GM18508 (cell line): ENCODE data around the gene RASSF3.
"Not testable (repeated sequence)": the region's sequence is repeated elsewhere in the genome, so short reads cannot be mapped to it uniquely, and the experiment has no call there.

Experiments used
- ATAC-seq: cut with Tn5 transposase; IDR thresholded peaks from one replicate; pipeline ENCODE4 v1.9.1; 2021; ENCODE audit warnings: moderate number of reproducible peaks; ENCODE audit not compliant: insufficient read depth, unreplicated experiment

The RASSF3 gene

GRCh38 chr12:64610079-64610659 is at the start of gene RASSF3:
Gene RASSF3, plus strand, starts transcription at chr12:64610495. Its CDS starts 138 bp downstream, at chr12:64610633.
- ATAC-seq, result peak; percentile 29

DNA sequence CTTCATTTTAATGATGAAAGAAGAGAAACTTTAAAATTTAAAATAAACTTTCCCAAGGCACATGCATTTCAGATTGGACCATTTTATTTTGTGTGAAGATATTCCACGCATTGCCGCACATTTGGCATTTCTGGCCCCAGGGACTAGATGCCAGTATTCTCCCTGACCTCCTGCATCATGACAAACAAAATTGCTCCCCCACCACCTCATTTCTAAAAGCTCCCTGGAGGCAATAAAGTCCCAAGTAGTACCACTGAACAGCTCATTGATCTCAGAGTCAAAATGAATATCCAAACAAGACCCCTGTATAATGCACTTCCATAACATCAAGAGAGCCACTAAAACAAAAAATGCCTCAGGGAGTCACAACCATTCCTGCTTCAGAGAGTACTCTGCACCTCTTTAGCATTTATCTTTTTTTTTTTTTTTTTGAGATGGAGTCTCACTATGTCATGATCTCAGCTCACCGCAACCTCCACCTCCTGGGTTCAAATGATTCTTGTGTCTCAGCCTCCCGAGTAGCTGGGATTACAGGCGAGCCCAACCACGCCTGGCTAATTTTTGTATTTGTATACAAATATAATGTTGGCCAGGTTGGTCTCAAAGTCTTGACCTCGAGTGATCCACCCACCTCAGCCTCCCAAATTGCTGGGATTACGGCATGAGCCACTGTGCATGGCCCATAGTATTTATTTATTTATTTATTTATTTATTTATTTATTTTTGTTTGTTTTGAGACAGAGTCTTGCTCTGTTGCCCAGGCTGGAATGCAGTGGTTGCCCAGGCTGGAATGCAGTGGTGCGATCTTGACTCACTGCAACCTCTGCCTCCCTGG is 48.8 kb upstream of the RASSF3 start:
- no peak for ATAC-seq

- no peak for ATAC-seq
Observed at GRCh38 chr12:64566122-64566521, 44.2 kb upstream of the RASSF3 start.

- no peak for ATAC-seq
Observed at GRCh38 chr12:64566831-64567517, 43.3 kb upstream of the RASSF3 start.

GRCh38 chr12:64567570-64567969 is 42.7 kb upstream of the RASSF3 start:
- no peak for ATAC-seq

GRCh38 chr12:64568298-64568697 is 42.0 kb upstream of the RASSF3 start:
- no peak for ATAC-seq

DNA sequence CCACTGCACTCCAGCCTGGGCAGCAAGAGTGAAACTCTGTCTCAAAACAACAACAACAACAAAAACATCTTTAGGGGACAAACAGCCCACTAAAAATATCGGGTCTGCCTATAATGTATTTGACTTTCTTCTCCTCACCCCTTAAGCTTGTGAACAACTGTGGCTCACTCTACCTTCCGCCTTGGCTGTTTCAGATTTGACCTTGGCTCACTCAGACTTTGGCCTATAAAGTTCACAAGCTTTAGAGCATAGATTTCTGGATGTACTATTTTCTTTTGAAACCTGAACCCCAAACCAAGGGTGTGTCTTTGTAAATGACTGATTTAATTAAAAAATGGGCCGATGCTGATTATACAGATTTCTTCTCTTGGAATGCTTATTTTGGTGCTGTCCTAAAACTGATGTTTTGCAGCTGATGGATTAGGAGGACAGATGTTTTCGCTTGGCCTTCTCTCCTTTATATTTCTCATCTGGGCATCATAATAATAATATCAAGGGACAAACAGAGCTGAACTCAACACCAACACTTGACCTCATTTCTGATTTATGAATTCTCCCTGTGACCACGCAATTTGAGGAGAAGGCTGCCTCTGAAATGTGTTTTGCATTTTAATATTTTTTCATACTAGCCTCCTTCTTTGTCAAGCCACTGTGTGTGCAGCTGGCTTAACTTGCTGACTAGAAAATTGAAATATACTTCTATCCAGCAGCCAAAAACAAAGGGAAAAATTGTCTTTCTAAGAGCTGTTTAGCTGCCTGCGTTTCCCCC is 40.2 kb upstream of the RASSF3 start:
- no peak for ATAC-seq

- no peak for ATAC-seq
Observed at GRCh38 chr12:64571411-64571810, 38.9 kb upstream of the RASSF3 start.

GRCh38 chr12:64572241-64572640 is 38.1 kb upstream of the RASSF3 start:
- ATAC-seq, result no peak

DNA sequence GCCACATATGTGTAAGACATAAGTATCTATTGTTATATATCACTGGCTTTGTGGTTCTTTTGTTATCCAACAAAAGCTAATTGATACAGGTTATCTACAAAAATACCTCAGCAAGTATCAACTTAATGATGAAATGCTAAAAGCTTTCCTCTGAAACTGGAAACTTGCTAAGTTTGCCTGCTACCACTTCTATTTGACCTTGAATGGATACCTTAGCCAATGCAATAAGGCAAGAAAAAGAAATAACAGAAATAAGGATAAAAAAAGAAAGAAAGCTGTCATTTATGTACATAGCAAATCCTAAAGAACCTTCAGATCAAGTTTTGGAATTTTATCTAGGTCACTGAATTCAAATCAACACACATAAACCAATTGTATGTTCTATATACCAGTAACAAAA is 35.5 kb upstream of the RASSF3 start:
- no peak for ATAC-seq

DNA sequence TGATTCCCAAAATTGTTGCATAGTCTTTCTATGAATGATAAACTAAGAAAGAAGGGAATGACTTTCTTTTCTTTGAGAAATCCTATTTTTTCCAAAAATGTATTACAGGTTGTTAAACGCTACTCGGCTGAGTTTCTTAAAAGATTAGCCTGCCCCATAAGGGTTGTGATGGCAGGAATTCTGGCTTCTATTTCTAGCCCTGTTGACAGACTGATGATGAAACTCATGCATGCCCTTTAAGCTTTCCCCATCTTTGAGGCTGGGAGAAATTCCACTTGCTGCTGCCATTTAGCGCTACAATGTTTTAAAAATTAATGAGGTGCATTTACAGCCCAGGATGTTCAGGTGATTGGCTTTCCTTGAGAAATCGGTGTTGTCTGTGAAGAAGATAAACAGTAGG is 33.2 kb upstream of the RASSF3 start:
- ATAC-seq, result no peak

- no peak for ATAC-seq
Observed at GRCh38 chr12:64578566-64578965, 31.7 kb upstream of the RASSF3 start.

DNA sequence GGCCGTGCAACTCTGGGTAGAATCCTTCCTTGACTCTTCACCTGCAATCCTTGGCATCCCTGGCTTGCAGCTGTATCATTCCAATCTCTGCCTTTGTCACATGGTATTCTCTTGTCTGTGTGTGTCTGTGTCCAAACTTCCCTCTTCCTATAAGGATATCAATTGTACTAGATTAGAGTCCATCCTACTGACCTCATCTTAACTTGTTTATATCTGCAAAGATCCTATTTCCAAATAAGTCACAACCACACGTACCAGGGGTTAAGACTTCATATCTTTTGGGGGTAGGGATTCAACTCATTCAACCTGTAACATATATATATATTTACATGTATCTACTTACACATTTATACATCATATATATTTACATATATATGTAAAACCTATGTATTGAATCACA is 29.6 kb upstream of the RASSF3 start:
- no peak for ATAC-seq

DNA sequence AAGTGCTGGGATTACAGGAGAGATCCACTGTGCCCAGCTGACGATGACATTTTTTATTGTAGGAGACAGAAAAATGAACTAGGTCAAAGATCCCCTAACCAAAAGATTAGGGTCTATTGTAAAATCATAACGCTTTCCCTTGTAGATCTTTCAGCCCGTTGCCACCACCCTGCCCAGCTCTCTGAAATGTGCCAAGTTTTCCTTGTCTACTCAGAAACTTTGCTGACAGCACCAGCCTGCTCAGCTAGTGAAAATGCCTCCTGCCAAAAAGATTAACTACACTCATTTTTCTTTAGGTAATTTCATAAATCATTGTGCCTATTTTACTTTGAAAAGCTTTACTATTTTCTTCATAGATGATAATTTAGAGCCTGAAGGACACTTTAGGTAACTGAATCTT is 28.2 kb upstream of the RASSF3 start:
- ATAC-seq, result no peak

- ATAC-seq, result no peak
Observed at GRCh38 chr12:64582862-64583261, 27.4 kb upstream of the RASSF3 start.

DNA sequence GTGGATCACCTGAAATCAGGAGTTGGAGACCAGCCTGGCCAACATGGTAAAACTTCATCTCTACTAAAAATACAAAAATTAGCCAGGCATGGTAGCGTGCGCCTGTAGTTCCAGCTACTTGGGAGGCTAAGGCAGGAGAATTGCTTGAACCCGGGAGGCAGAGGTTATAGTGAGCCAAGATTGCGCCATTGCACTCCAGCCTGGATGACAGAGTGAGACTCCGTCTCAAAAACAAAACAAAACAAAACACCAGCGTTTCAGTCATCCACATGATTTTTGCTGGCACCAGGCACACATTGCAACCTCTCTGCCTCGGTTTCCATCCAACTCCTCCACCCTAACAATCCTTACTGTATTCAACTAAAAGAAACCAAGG is 26.9 kb upstream of the RASSF3 start:
- not testable (repeated sequence) for ATAC-seq

DNA sequence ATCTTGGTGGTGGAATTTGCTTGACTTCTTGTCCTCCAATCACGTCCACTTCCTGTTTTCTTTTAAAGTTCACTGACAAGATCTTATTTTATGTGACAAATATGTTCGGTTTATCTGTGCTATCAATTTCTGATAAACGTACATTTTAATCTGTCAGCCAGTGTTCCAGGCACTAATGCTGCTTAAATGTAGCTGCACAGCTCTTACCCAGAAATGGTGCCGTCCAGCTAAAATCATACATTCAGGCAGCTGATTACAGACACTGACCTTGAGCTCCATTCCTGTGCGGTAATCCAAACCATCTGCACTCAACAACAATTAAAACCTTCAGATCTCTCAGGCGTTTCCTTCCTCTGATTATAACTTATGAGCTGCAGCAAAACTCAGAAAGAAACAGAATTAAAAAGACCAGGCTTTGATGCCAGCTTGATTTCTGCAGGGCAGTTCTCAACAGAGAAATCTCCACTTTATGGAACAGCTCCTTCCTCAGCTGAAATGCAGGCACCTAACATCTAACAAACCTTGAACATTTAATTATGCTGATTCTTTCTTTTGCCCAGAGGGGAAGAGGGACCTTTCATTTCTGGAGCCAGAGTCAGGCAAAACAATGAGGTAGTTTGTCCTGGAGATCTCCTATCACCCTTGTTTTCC is 26.4 kb upstream of the RASSF3 start:
- ATAC-seq, result no peak

DNA sequence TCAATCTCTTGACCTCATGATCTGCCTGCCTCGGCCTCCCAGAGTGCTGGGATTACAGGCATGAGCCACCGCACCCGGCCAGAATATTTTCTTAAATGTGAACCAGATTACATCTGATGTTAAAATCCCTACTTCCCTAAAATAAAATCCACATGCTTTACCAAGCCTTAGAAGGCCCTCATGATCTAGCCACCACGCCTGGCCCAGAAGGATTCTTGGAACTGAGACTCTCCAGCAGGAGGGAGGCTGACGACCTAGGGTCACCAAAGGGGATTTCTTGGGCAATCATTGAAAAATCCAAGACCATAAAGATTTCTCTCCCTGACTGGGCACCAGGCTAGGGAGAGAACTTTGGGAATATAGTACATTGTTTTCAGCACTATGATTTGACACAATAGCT is 25.2 kb upstream of the RASSF3 start:
- no peak for ATAC-seq

- ATAC-seq, result no peak
Observed at GRCh38 chr12:64587447-64587846, 22.8 kb upstream of the RASSF3 start.

- no peak for ATAC-seq
Observed at GRCh38 chr12:64590183-64590582, 20.1 kb upstream of the RASSF3 start.
